Endothelial cell of umbilical vein (primary cell): Measurements from ENCODE around the gene WEE2. TPM values are rescaled to one million over a fixed set of nuclear protein-coding genes. Genes with fewer than 3 reads are reported as not detected.

Experiments
- BruUV-seq: library from RNA; stranded (reverse); fragments of 400-500 nt; replicated peaks from 2 replicates; lab custom pipeline; 2021; lab: Mats Ljungman, UMichigan
- CTCF ChIA-PET: fragments of 300-600, 350-600 bp; sonication (Branson Sonifier 250); formaldehyde crosslinking; loops from one replicate; lab custom pipeline; 2021; ENCODE audit warnings: antibody characterized with exemption, inconsistent platforms; lab: Charles Lee
- POLR2A ChIA-PET: fragments of 300-600, 350-600 bp; sonication (Branson Sonifier 250); formaldehyde crosslinking; loops from one replicate; lab custom pipeline; 2021; ENCODE audit warnings: antibody characterized with exemption, inconsistent platforms; lab: Charles Lee
- DNase-seq: peaks from one replicate; pipeline ENCODE4 v3.0.0-alpha.2; 2011; ENCODE audit warnings: low read depth, low spot score
- FAIRE-seq: peaks from 2 replicates; lab custom pipeline; 2011; peaks lifted over from hg19 to GRCh38; lab: Jason Lieb, UNC
- H2AFZ ChIP-seq: 2 replicates; pipeline ENCODE4 v1.6.0; 2012; ENCODE audit warnings: low read depth, low read length, control low read depth, inconsistent platforms
- H3K27ac ChIP-seq: 2 replicates; pipeline ENCODE4 v1.5.1; 2011; ENCODE audit warnings: low read depth, mild to moderate bottlenecking, control low read depth, low read length, moderate library complexity; ENCODE audit not compliant: insufficient read depth
- H3K27me3 ChIP-seq, 2 experiments: 2 replicates each; pipeline versions ENCODE4 v1.6.0 to v1.6.1; 2011; ENCODE audit warnings: low read length in 2 of 2, mixed read lengths in 1 of 2; ENCODE audit not compliant: control insufficient read depth in 2 of 2, insufficient read depth in 2 of 2
- H3K36me3 ChIP-seq, 2 experiments: 2 replicates in 1 of 2; 3 replicates in 1 of 2; pipeline ENCODE4 v1.5.1; 2011; ENCODE audit warnings: low read length in 2 of 2, mild to moderate bottlenecking in 1 of 2, moderate library complexity in 1 of 2; ENCODE audit not compliant: control insufficient read depth in 2 of 2, insufficient read depth in 2 of 2; ENCODE audit errors: extremely low read depth in 1 of 2
- H3K4me1 ChIP-seq: 3 replicates; pipeline ENCODE4 v1.5.1; 2011; ENCODE audit warnings: mild to moderate bottlenecking, low read length; ENCODE audit not compliant: control insufficient read depth, insufficient read depth; ENCODE audit errors: extremely low read depth
- H3K4me2 ChIP-seq: 2 replicates; pipeline ENCODE4 v1.6.1; 2011; ENCODE audit warnings: low read length, control low read depth, mixed read lengths; ENCODE audit not compliant: insufficient read depth
- H3K4me3 ChIP-seq, 3 experiments: fragments of 200-600 bp in 1 of 3; sonication (generic), shearing (Covaris generic) in 1 of 3; replicated peaks in 1 of 3; 2 replicates each; pipeline ENCODE4 v1.5.1; 2011 to 2016; ENCODE audit warnings: control low read depth in 3 of 3, low read length in 3 of 3, mild to moderate bottlenecking in 2 of 3, inconsistent platforms in 1 of 3, low read depth in 1 of 3, moderate library complexity in 1 of 3; ENCODE audit not compliant: insufficient read depth in 1 of 3
- H3K79me2 ChIP-seq: 2 replicates; pipeline ENCODE4 v1.6.0; 2012; ENCODE audit warnings: low read length, inconsistent platforms; ENCODE audit not compliant: control insufficient read depth, insufficient read depth
- H3K9ac ChIP-seq: replicated peaks from 2 replicates; pipeline ENCODE3; 2011; ENCODE audit warnings: low read length, control low read depth; ENCODE audit not compliant: insufficient read depth; ENCODE audit errors: extremely low read depth
- H3K9me1 ChIP-seq: replicated peaks from 3 replicates; pipeline ENCODE4 v1.6.0; 2011; ENCODE audit warnings: mild to moderate bottlenecking, low read length; ENCODE audit not compliant: control insufficient read depth, insufficient read depth; ENCODE audit errors: extremely low read depth
- H3K9me3 ChIP-seq: replicated peaks from 2 replicates; pipeline ENCODE4 v1.5.1; 2012; ENCODE audit warnings: low read length, inconsistent platforms; ENCODE audit not compliant: control insufficient read depth, insufficient read depth
- H4K20me1 ChIP-seq: replicated peaks from 2 replicates; pipeline ENCODE3; 2011; ENCODE audit warnings: mild to moderate bottlenecking, low read length; ENCODE audit not compliant: control insufficient read depth, insufficient read depth; ENCODE audit errors: extremely low read depth
- CTCF ChIP-seq, 2 donors: IDR thresholded peaks; 1 replicate in 1 of 2; 2 replicates in 1 of 2; pipeline ENCODE4 v1.5.1; 2011; ENCODE audit warnings: low read length in 2 of 2, mild to moderate bottlenecking in 2 of 2, moderate library complexity in 2 of 2, control low read depth in 1 of 2, inconsistent platforms in 1 of 2, low read depth in 1 of 2; ENCODE audit not compliant: insufficient read depth in 1 of 2; ENCODE audit errors: extremely low read depth in 1 of 2
- EZH2 ChIP-seq: IDR thresholded peaks from 2 replicates; pipeline ENCODE4 v1.6.1; 2012; ENCODE audit warnings: borderline replicate concordance, low read depth, mild to moderate bottlenecking, moderate library complexity, low read length, inconsistent platforms; ENCODE audit not compliant: severe bottlenecking
- FOS ChIP-seq: IDR thresholded peaks from 2 replicates; pipeline ENCODE4 v1.6.1; 2011; ENCODE audit warnings: mild to moderate bottlenecking, low read length, moderate library complexity, borderline replicate concordance; ENCODE audit not compliant: insufficient read depth
- GATA2 ChIP-seq: IDR thresholded peaks from 2 replicates; pipeline ENCODE4 v1.7.0; 2011; ENCODE audit warnings: low read depth, mild to moderate bottlenecking, moderate library complexity, mixed read lengths, low read length; ENCODE audit not compliant: insufficient read length, insufficient read depth
- JUN ChIP-seq: IDR thresholded peaks from 2 replicates; pipeline ENCODE4 v1.6.1; 2011; ENCODE audit warnings: borderline replicate concordance, low read depth; ENCODE audit not compliant: insufficient read length, insufficient read depth
- MAX ChIP-seq: IDR thresholded peaks from 2 replicates; pipeline ENCODE4 v1.6.1; 2011; ENCODE audit not compliant: insufficient read depth, insufficient read length
- MYC ChIP-seq: IDR thresholded peaks from one replicate; pipeline ENCODE4 v1.6.1; 2011; ENCODE audit warnings: mild to moderate bottlenecking, low read depth, low read length
- POLR2A ChIP-seq: IDR thresholded peaks from 2 replicates; pipeline ENCODE4 v1.6.1; 2012; ENCODE audit warnings: low read depth, mild to moderate bottlenecking, control low read depth, low read length
- POLR2AphosphoS5 ChIP-seq: IDR thresholded peaks from 2 replicates; pipeline ENCODE4 v1.6.1; 2012; ENCODE audit warnings: low read depth, mild to moderate bottlenecking, control low read depth, low read length, moderate library complexity; ENCODE audit not compliant: insufficient read depth
- dilution Hi-C: fragments of 300-500 bp; cut with MboI; formaldehyde crosslinking; loops from one replicate; pipeline ENCODE4 v1.15.0; 2019; ENCODE audit warnings: low sequenced_read_pairs; ENCODE audit not compliant: extremely low pct_ligation_motif_present
- intact Hi-C: fragments of 100-400 bp; cut with micrococcal nuclease; formaldehyde crosslinking; loops from one replicate; pipeline ENCODE4 v1.10.0; 2022
- polyA plus RNA-seq, 4 experiments: library from polyadenylated mRNA; depleted of rRNA in 3 of 4; stranded (reverse) in 3 of 4; unstranded in 1 of 4; fragments of >200 nt; gene quantifications; 2 replicates each; pipeline versions ENCODE4 v1.2.1 to v1.2.3, GENCODE V29; 2011 to 2012; ENCODE audit warnings: missing spikeins in 1 of 4
- total RNA-seq: library from RNA; stranded (reverse); gene quantifications from 2 replicates; pipeline ENCODE4 v1.2.3, GENCODE V29; 2021

WEE2 gene
- total and polyA plus RNA-seq, 2 donors (not counting 3 experiments of a cell fraction or from before 2014, with no cell fraction given) = not detected

- POLR2A ChIA-PET = no interaction called here
- dilution Hi-C loops (no loop called here), intact Hi-C loops (no loop called here)
- Histone ChIP-seq H3K79me2 (peaks cover 32% of the 10 kb centered on the region), H4K20me1 (peaks cover 2% of the 10 kb centered on the region), H3K27ac (no peak overlapping the region), H2AFZ (no peak overlapping the region), H3K36me3 (no peaks in the 10 kb centered on the region), H3K9me3 (no peaks in the 10 kb centered on the region), H3K27me3 (peaks cover 0 to 4% of the 10 kb centered on the region in 2 experiments), H3K4me1 (peaks cover 10% of the 10 kb centered on the region), H3K4me3 (no peak overlapping the region), H3K4me2 (no peak overlapping the region), H3K9ac (no peak overlapping the region), H3K9me1 (no peaks in the 10 kb centered on the region)
- TF ChIP-seq FOS = no peak
- no peak for TF ChIP-seq MAX
- TF ChIP-seq MYC = no peak
- no peak for TF ChIP-seq JUN
- no peak for TF ChIP-seq EZH2
- TF ChIP-seq GATA2 = no peak
- no peak for TF ChIP-seq POLR2AphosphoS5
- no peak for TF ChIP-seq CTCF (IDR thresholded peaks at IDR 0.05; ENCODE audit: extremely low read depth in 1 of 2, insufficient read depth in 1 of 2, low read depth in 1 of 2, low read length in 2 of 2)
- TF ChIP-seq POLR2A = no peak
- no peak for FAIRE-seq
- no TSS peak for BruUV-seq
- CTCF ChIA-PET = interaction anchor here (0.7 to 1.8 kb wide), 4 partner anchors 11 to 44 kb away, joined by 3 to 6 read pairs (median 4); partner anchors contain the start of gene SSBP1
- DNase-seq = no peak
Measured at GRCh38 chr7:141698247-141699015, 9.7 kb upstream of the WEE2 start.
